Cerebellar cortex (tissue), 1 donor: ENCODE results near the gene PRRG1.
"Not testable (repeated sequence)": the region's sequence is repeated elsewhere in the genome, so short reads cannot be mapped to it uniquely, and the experiment has no call there.

Source experiments
- DNase-seq: peaks from one replicate; pipeline ENCODE4 v3.0.0-alpha.2; 2015; ENCODE audit warnings: low spot score

The PRRG1 gene

GRCh38 chrX:37470711-37471110 is 121.5 kb downstream of the PRRG1 start:
- no peak for DNase-seq

DNA sequence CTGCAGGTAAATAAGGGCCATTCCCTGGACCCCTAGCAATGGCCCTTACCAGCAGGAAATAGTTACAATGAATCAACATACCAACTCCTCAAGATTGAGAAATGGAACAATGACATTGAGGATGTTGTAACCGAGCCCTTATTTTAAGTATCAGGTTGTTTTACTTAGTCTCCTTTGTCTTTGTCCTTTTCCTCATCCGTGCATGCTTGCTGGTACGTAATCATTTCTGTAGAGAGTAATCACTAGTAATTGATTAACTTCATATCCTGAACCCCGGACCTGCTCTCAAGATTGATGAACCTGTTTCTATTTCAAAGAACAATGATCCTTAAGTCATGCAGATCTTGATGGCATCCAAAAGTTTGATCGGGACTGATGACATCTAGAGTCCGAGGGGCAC is 123.7 kb downstream of the PRRG1 start:
- no peak for DNase-seq

- no peak for DNase-seq
Measured at GRCh38 chrX:37474478-37474877, 125.3 kb downstream of the PRRG1 start.

DNA sequence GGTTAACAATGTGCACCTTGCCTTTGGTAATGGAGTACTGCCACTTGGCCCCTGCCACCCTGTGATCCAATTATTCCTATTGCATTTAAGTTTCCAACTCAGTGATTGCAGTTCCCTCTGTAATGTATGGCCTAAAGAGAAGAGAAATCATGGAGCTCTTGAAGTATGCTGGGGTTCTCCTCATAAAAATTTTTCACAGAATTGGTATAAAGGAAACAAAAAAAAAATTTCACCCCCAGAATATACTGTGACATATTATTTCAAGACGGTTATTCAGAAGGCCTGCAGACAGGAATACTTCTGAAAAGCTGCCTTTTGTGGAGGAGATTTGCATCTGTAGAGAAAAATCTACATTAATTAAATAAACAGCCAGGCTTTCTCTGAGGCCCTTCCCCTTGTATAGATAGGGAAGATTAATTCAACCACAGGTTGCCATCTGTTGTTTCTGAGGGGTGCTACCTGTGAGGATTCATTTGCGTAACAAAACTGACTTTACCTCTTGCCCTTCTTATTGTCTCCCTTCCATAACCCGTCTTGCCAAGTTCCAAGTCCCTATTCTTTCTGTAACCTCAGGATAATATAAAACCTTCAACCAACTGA is 127.5 kb downstream of the PRRG1 start:
- no peak for DNase-seq

DNA sequence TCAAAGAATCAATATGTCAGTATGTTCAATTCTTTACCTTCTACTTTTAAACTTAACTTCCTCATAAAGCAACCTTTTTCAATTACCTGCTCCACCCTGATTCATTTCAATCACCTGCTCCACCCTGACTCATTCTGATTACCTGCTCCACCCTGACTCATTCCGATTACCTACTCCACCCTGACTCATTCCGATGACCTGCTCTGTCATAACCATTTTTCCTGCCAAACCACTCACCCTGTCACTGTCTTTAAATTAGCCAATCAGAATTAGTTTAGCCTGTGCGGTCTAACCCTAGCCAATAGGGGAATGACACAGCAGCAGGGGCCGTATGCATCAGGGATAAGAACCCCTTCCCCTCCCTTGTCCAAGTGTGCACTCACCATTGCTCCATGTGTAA is 135.2 kb downstream of the PRRG1 start:
- DNase-seq, result not testable (repeated sequence)

GRCh38 chrX:37485429-37485828 is 136.3 kb downstream of the PRRG1 start:
- DNase-seq, result no peak

- DNase-seq, result no peak
Measured at GRCh38 chrX:37487271-37487670, 138.1 kb downstream of the PRRG1 start.

DNA sequence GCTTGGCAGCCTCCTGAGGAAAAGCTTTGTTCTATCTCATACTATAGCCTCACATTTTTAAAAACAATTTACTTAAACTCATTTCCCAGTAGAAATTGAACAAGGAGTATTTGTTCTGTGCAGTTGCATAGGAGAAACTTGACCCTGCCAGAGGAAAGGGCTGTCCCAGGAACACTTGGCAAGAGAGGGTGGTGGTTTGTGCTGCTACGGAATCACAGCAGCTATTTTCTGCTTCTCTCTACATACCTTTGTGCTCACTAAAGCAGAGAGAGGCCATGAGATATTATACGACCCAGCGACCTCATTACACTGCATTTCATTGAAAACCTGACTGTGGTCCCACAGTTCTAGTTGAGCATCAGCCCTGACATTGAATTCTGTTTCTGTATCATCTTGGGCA is 139.2 kb downstream of the PRRG1 start:
- DNase-seq, result no peak

GRCh38 chrX:37491686-37492085 is 142.5 kb downstream of the PRRG1 start:
- DNase-seq, result no peak

GRCh38 chrX:37495760-37496159 is 146.6 kb downstream of the PRRG1 start:
- not testable (repeated sequence) for DNase-seq

DNA sequence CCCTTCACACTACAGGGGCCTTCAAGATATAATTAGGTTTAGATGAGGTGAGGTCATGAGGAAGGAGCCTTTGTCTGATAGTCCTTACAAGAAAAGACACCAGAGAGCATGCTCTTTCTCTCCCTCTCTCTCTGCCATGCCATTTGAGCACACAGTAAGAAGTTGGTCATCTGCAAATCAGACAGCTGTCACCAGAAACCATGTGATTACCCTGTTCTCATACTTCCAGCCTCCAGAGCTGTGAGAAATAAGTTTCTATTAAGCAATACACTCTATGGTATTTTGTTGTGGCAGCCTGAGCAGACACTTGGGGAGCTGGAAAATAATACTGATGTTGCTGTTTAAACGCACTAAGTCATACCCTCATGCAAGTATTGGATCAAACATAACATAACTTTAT is 148.0 kb downstream of the PRRG1 start:
- not testable (repeated sequence) for DNase-seq

GRCh38 chrX:37498323-37498722 is 149.2 kb downstream of the PRRG1 start:
- not testable (repeated sequence) for DNase-seq

DNA sequence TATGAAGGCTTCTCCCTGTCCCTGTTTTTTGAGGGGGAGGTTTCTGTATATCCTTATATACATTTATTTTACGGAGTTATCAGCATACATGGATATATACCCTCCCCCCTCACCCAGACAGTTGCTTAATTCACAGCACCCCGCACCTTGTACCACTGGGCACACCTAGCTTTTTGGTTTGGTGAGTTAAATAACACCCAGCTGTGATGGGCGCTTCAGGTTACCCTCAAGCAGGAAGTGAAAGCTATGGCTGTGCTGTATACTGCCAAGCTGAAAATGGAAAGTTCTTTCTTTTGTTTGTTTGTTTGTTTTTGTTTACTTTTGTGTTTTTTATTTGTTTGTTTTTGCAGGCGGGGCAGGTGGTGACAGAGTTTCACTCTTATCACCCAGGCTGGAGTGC is 150.5 kb downstream of the PRRG1 start:
- DNase-seq, result not testable (repeated sequence)

GRCh38 chrX:37504991-37505390 is 155.8 kb downstream of the PRRG1 start:
- no peak for DNase-seq
